Measurements from ENCODE around the gene ARMC2. TPM values are rescaled to one million over a fixed set of nuclear protein-coding genes. Genes with fewer than 3 reads are reported as not detected.
A peak's percentile ranks its signal among the peaks of the same experiment; 100 is the strongest.
"Not testable (repeated sequence)": the region's sequence is repeated elsewhere in the genome, so short reads cannot be mapped to it uniquely, and the experiment has no call there.

The ARMC2 gene
- total RNA-seq, 6 donors from 2014 or later = 4.1 to 24.0 (median 7.8) TPM

DNA sequence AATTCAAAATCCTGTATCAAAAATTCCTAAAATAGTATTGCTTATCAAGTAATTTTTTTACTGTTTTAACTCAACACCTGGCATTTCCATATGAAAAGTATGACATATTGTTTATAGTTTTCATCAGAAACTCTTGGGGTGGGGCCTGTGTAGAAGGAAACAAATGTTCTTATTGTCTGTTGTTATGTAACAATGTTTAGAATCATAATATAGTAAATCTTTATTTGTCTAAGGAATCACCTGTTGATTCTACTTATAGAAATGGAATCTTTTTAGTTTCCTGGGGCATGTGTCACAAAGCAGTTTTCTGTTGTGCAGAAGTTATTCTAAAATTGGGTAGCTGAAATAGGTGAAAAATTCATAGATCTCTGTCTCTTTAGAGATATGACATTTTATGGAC lies 4.9 kb downstream of the ARMC2 start:
- peaks cover 0 to 7% (median 3%) of the 10 kb centered on the region in 4 donors for H3K9me3 ChIP-seq
- peaks cover 0 to 36% (median 24%) of the 10 kb centered on the region in 4 donors for H3K36me3 ChIP-seq
- no peak overlapping the region for H3K27ac ChIP-seq
- no peaks in the 10 kb centered on the region for H3K27me3 ChIP-seq
- H3K4me1 ChIP-seq = peaks cover 21 to 31% (median 24%) of the 10 kb centered on the region in 4 donors
- no peak for TF ChIP-seq EP300 (IDR thresholded peaks at IDR 0.05)
- TF ChIP-seq, protein P1, sequence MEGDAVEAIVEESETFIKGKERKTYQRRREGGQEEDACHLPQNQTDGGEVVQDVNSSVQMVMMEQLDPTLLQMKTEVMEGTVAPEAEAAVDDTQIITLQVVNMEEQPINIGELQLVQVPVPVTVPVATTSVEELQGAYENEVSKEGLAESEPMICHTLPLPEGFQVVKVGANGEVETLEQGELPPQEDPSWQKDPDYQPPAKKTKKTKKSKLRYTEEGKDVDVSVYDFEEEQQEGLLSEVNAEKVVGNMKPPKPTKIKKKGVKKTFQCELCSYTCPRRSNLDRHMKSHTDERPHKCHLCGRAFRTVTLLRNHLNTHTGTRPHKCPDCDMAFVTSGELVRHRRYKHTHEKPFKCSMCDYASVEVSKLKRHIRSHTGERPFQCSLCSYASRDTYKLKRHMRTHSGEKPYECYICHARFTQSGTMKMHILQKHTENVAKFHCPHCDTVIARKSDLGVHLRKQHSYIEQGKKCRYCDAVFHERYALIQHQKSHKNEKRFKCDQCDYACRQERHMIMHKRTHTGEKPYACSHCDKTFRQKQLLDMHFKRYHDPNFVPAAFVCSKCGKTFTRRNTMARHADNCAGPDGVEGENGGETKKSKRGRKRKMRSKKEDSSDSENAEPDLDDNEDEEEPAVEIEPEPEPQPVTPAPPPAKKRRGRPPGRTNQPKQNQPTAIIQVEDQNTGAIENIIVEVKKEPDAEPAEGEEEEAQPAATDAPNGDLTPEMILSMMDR (IDR thresholded peaks at IDR 0.05) = no peak
- TF ChIP-seq POLR2AphosphoS5 (IDR thresholded peaks at IDR 0.05) = no peak
- TF ChIP-seq POLR2A (IDR thresholded peaks at IDR 0.05) = no peak
- DNase-seq (no peak), ATAC-seq (ENCODE audit: low FRiP score in 2 of 2) (no peak)
- H3K4me3 ChIP-seq = no peak overlapping the region

DNA sequence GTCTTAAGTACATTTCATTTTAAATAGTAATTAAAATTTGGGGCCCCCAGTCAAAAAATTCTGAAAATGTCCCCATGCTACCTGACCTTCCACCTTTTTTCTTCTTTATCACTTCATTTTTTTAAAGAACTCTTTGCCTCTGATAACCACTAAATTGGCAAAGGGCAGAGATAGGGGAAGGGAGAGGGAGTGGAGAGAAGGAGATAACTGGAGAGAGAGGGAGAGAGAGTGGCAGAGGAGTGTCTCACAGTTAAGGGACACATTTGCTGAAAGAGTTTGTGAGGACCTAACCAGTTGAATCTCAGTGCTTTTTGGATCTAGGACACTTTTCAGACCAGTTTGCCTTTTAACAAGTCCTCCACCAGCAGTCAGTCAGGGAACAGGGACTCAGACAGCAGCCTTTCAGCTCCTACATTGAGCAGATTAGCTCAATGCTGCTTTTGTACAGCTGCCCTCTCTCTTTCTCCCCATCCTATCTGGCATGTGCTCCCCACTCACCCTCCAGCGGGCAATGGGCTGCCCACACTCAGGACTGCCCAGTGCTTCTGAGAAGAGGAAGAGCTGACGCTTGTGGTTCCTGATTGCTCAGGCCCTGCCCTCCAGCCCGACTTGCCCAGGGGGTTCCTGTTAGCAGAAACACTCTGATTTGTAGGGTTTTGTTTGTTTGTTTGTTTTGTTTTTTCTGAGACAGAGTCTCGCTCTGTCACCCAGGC lies 14.4 kb downstream of the ARMC2 start:
- peak; percentile 71 to 90 for ATAC-seq (ENCODE audit: low FRiP score in 2 of 2)
- no peaks in the 10 kb centered on the region for H3K4me1 ChIP-seq
- peak overlapping the region in 2 of 4 donors; percentile 25 to 35 for H3K27ac ChIP-seq
- TF ChIP-seq POLR2A (IDR thresholded peaks at IDR 0.05) (peak in 1 of 4 donors; percentile 41), POLR2AphosphoS5 (IDR thresholded peaks at IDR 0.05) (peak in 1 of 2 donors; percentile 22), EP300 (IDR thresholded peaks at IDR 0.05) (no peak)
- TF ChIP-seq, protein P1 (IDR thresholded peaks at IDR 0.05) = no peak
- peaks cover 0 to 25% (median 2%) of the 10 kb centered on the region in 4 donors for H3K36me3 ChIP-seq
- H3K27me3 ChIP-seq = no peaks in the 10 kb centered on the region
- no peak overlapping the region for H3K4me3 ChIP-seq
- WGBS, 2 donors = 66 to 84% methylated on average over 4 of the region's 4 CpGs
- peaks cover 0 to 2% (median 0%) of the 10 kb centered on the region in 4 donors for H3K9me3 ChIP-seq
- peak in 1 of 2 donors; percentile 79 for DNase-seq

DNA sequence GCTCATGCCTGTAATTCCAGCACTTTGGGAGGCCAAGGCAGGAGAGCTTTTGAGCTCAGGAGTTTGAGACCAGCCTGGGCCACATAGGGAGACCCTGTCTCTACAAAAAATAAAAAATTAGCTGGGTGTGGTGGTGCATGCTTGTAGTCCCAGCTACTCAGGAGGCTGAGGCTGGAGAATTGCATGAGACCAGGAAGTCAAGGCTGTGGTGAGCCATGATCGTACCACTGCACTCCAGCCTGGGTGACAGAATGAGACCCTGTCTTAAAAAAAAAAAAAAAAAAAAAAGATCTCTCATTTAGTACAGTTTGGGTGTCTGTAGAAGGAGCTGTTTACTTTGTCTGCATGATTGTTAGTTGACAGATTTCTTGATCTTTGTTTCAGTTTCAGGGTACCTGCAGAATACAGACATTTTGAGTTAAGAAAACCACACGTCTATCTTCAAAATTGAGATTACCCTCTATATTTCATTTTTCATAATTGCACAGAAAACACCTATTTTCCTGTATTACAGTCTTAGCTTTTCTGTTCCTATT lies 17.6 kb downstream of the ARMC2 start:
- peaks cover 0 to 12% (median 4%) of the 10 kb centered on the region in 4 donors for H3K36me3 ChIP-seq
- H3K4me1 ChIP-seq; ATAC-seq (ENCODE audit: low FRiP score in 2 of 2); H3K9me3 ChIP-seq; H3K4me3 ChIP-seq; H3K27me3 ChIP-seq; DNase-seq; H3K27ac ChIP-seq: not testable (repeated sequence)
- WGBS, 2 donors = 82 to 96% methylated on average over 2 of the region's 2 CpGs

DNA sequence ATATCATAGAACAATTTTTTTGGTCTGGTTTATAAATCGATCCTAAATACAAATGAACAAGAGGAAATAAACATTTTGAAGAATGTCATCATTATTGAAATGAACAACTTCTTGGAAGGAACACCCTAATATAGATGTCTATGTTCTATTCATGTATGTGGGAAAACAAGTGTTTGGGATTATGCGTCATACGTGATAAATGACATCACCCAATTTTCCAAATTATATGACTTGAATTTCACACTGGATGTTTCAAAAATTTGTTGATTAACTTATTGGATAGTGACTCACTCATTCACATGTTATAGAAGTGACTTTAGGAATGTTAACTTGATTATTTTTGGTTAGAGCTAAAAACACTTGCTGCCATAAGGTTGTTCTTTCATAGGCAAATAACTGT lies 18.6 kb downstream of the ARMC2 start:
- TF ChIP-seq POLR2AphosphoS5 (IDR thresholded peaks at IDR 0.05) (no peak), EP300 (IDR thresholded peaks at IDR 0.05) (no peak)
- H3K27ac ChIP-seq = no peak overlapping the region
- DNase-seq (no peak), ATAC-seq (ENCODE audit: low FRiP score in 2 of 2) (no peak)
- peaks cover 3 to 9% (median 4%) of the 10 kb centered on the region in 4 donors for H3K4me1 ChIP-seq
- no peaks in the 10 kb centered on the region for H3K9me3 ChIP-seq
- H3K27me3 ChIP-seq = no peaks in the 10 kb centered on the region
- peaks cover 0 to 8% (median 2%) of the 10 kb centered on the region in 4 donors for H3K36me3 ChIP-seq
- no peak overlapping the region for H3K4me3 ChIP-seq
- 87 to 94% methylated on average over 3 of the region's 3 CpGs for WGBS, 2 donors

DNA sequence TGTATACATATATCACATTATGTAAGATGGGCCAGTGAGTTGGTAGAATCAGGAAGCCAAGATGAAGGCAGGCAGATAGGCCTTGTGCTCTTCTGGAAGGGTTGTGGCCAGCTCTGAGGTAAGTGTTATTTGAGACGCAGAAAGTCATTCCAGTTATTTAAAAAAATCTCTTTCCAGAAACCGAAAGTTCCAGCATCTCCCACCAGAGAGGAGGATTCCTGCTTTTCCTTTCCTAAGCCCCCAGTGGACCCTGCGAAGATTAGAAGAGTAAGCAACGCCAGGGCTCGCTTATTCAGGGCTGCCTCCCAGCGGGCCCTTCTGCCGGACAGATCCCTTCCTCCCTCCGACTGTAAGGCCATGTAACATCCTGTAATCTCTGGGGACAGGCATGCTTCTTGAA lies 20.4 kb downstream of the ARMC2 start:
- TF ChIP-seq POLR2A (IDR thresholded peaks at IDR 0.05) (no peak), EP300 (IDR thresholded peaks at IDR 0.05) (no peak), POLR2AphosphoS5 (IDR thresholded peaks at IDR 0.05) (no peak)
- TF ChIP-seq, protein P1 (IDR thresholded peaks at IDR 0.05) = no peak
- Histone ChIP-seq H3K27ac (no peak overlapping the region), H3K4me3 (no peak overlapping the region), H3K9me3 (no peaks in the 10 kb centered on the region), H3K27me3 (no peaks in the 10 kb centered on the region), H3K4me1 (peaks cover 3 to 27% (median 17%) of the 10 kb centered on the region in 4 donors), H3K36me3 (peaks cover 0 to 8% (median 2%) of the 10 kb centered on the region in 4 donors)
- WGBS, 2 donors = 84 to 94% methylated on average over 8 of the region's 8 CpGs
- DNase-seq (no peak), ATAC-seq (ENCODE audit: low FRiP score in 2 of 2) (peak in 1 of 2 donors; percentile 56)
